ENCODE data around the gene CLN6.
"Not testable (repeated sequence)": the region's sequence is repeated elsewhere in the genome, so short reads cannot be mapped to it uniquely, and the experiment has no call there.

CLN6 gene

GRCh38 chr15:68232449-68232848 lies 2.9 kb upstream of the CLN6 start:
- no peak overlapping the region for H3K27ac ChIP-seq (ENCODE audit: low read length)
- no peak overlapping the region for H3K9ac ChIP-seq (ENCODE audit: low read length in 2 of 2)
- H3K4me3 ChIP-seq (ENCODE audit: low read length in 2 of 2): no peak overlapping the region
- no peaks in the 10 kb centered on the region for H3K9me3 ChIP-seq (ENCODE audit: control insufficient read depth in 2 of 2, low read length in 2 of 2)
- no peaks in the 10 kb centered on the region for H3K27me3 ChIP-seq (ENCODE audit: control insufficient read depth in 1 of 2, insufficient read depth in 2 of 2, low read length in 2 of 2)
- peaks cover 22% of the 10 kb centered on the region for H3K4me1 ChIP-seq (ENCODE audit: control insufficient read depth, insufficient read depth, low read length)
- H3K36me3 ChIP-seq (ENCODE audit: control insufficient read depth in 2 of 2, insufficient read depth in 2 of 2, low read length in 2 of 2): no peaks in the 10 kb centered on the region

- H3K36me3 ChIP-seq (ENCODE audit: control insufficient read depth in 2 of 2, insufficient read depth in 2 of 2, low read length in 2 of 2): no peaks in the 10 kb centered on the region
- H3K27me3 ChIP-seq (ENCODE audit: control insufficient read depth in 1 of 2, insufficient read depth in 2 of 2, low read length in 2 of 2): no peaks in the 10 kb centered on the region
- no peak overlapping the region for H3K9ac ChIP-seq (ENCODE audit: low read length in 2 of 2)
- H3K9me3 ChIP-seq (ENCODE audit: control insufficient read depth in 2 of 2, low read length in 2 of 2): no peaks in the 10 kb centered on the region
- peaks cover 22% of the 10 kb centered on the region for H3K4me1 ChIP-seq (ENCODE audit: control insufficient read depth, insufficient read depth, low read length)
- no peak overlapping the region for H3K27ac ChIP-seq (ENCODE audit: low read length)
- H3K4me3 ChIP-seq (ENCODE audit: low read length in 2 of 2): no peak overlapping the region
Measured at GRCh38 chr15:68231102-68231818, 1.7 kb upstream of the CLN6 start.

- Histone ChIP-seq H3K4me1 (ENCODE audit: control insufficient read depth, insufficient read depth, low read length) (peaks cover 22% of the 10 kb centered on the region), H3K9ac (ENCODE audit: low read length in 2 of 2) (peak overlapping the region; percentile 42 to 55), H3K27me3 (ENCODE audit: control insufficient read depth in 1 of 2, insufficient read depth in 2 of 2, low read length in 2 of 2) (no peaks in the 10 kb centered on the region), H3K4me3 (ENCODE audit: low read length in 2 of 2) (peak overlapping the region; percentile 83 to 84), H3K9me3 (ENCODE audit: control insufficient read depth in 2 of 2, low read length in 2 of 2) (no peaks in the 10 kb centered on the region), H3K36me3 (ENCODE audit: control insufficient read depth in 2 of 2, insufficient read depth in 2 of 2, low read length in 2 of 2) (no peaks in the 10 kb centered on the region), H3K27ac (ENCODE audit: low read length) (peak overlapping the region; percentile 18)
Measured at GRCh38 chr15:68230157-68231100, 901 bp upstream of the CLN6 start.

- H3K36me3 ChIP-seq (ENCODE audit: control insufficient read depth in 2 of 2, insufficient read depth in 2 of 2, low read length in 2 of 2): no peaks in the 10 kb centered on the region
- peak overlapping the region; percentile 18 for H3K27ac ChIP-seq (ENCODE audit: low read length)
- peak overlapping the region; percentile 83 to 84 for H3K4me3 ChIP-seq (ENCODE audit: low read length in 2 of 2)
- no peaks in the 10 kb centered on the region for H3K9me3 ChIP-seq (ENCODE audit: control insufficient read depth in 2 of 2, low read length in 2 of 2)
- peaks cover 22% of the 10 kb centered on the region for H3K4me1 ChIP-seq (ENCODE audit: control insufficient read depth, insufficient read depth, low read length)
- peak overlapping the region; percentile 64 to 76 for H3K9ac ChIP-seq (ENCODE audit: low read length in 2 of 2)
- no peaks in the 10 kb centered on the region for H3K27me3 ChIP-seq (ENCODE audit: control insufficient read depth in 1 of 2, insufficient read depth in 2 of 2, low read length in 2 of 2)
Measured at GRCh38 chr15:68228971-68229385, 550 bp downstream of the CLN6 start.

- no peaks in the 10 kb centered on the region for H3K9me3 ChIP-seq (ENCODE audit: control insufficient read depth in 2 of 2, low read length in 2 of 2)
- no peaks in the 10 kb centered on the region for H3K27me3 ChIP-seq (ENCODE audit: control insufficient read depth in 1 of 2, insufficient read depth in 2 of 2, low read length in 2 of 2)
- no peak overlapping the region for H3K27ac ChIP-seq (ENCODE audit: low read length)
- H3K36me3 ChIP-seq (ENCODE audit: control insufficient read depth in 2 of 2, insufficient read depth in 2 of 2, low read length in 2 of 2): no peaks in the 10 kb centered on the region
- H3K4me1 ChIP-seq (ENCODE audit: control insufficient read depth, insufficient read depth, low read length): peaks cover 22% of the 10 kb centered on the region
- H3K4me3 ChIP-seq (ENCODE audit: low read length in 2 of 2): peak overlapping the region; percentile 83 to 84
- peak overlapping the region; percentile 64 to 76 for H3K9ac ChIP-seq (ENCODE audit: low read length in 2 of 2)
Measured at GRCh38 chr15:68228143-68228970, 1.2 kb downstream of the CLN6 start.

GRCh38 chr15:68227643-68228142 lies 1.8 kb downstream of the CLN6 start:
- Histone ChIP-seq H3K4me1 (ENCODE audit: control insufficient read depth, insufficient read depth, low read length) (peaks cover 22% of the 10 kb centered on the region), H3K36me3 (ENCODE audit: control insufficient read depth in 2 of 2, insufficient read depth in 2 of 2, low read length in 2 of 2) (no peaks in the 10 kb centered on the region), H3K9ac (ENCODE audit: low read length in 2 of 2) (no peak overlapping the region), H3K9me3 (ENCODE audit: control insufficient read depth in 2 of 2, low read length in 2 of 2) (no peaks in the 10 kb centered on the region), H3K27ac (ENCODE audit: low read length) (no peak overlapping the region), H3K27me3 (ENCODE audit: control insufficient read depth in 1 of 2, insufficient read depth in 2 of 2, low read length in 2 of 2) (no peaks in the 10 kb centered on the region), H3K4me3 (ENCODE audit: low read length in 2 of 2) (peak overlapping the region in 1 of 2 donors; percentile 84)

- H3K36me3 ChIP-seq (ENCODE audit: control insufficient read depth in 2 of 2, insufficient read depth in 2 of 2, low read length in 2 of 2); H3K4me3 ChIP-seq (ENCODE audit: low read length in 2 of 2); H3K9me3 ChIP-seq (ENCODE audit: control insufficient read depth in 2 of 2, low read length in 2 of 2); H3K27ac ChIP-seq (ENCODE audit: low read length); H3K9ac ChIP-seq (ENCODE audit: low read length in 2 of 2); H3K27me3 ChIP-seq (ENCODE audit: control insufficient read depth in 1 of 2, insufficient read depth in 2 of 2, low read length in 2 of 2): not testable (repeated sequence)
- peaks cover 20% of the 10 kb centered on the region for H3K4me1 ChIP-seq (ENCODE audit: control insufficient read depth, insufficient read depth, low read length)
Measured at GRCh38 chr15:68225442-68225841, 4.1 kb downstream of the CLN6 start.

GRCh38 chr15:68224546-68225250 lies 4.8 kb downstream of the CLN6 start:
- Histone ChIP-seq H3K27ac (ENCODE audit: low read length) (no peak overlapping the region), H3K4me3 (ENCODE audit: low read length in 2 of 2) (no peak overlapping the region), H3K4me1 (ENCODE audit: control insufficient read depth, insufficient read depth, low read length) (peaks cover 13% of the 10 kb centered on the region), H3K27me3 (ENCODE audit: control insufficient read depth in 1 of 2, insufficient read depth in 2 of 2, low read length in 2 of 2) (no peaks in the 10 kb centered on the region), H3K9me3 (ENCODE audit: control insufficient read depth in 2 of 2, low read length in 2 of 2) (no peaks in the 10 kb centered on the region), H3K36me3 (ENCODE audit: control insufficient read depth in 2 of 2, insufficient read depth in 2 of 2, low read length in 2 of 2) (no peaks in the 10 kb centered on the region), H3K9ac (ENCODE audit: low read length in 2 of 2) (no peak overlapping the region)

- Histone ChIP-seq H3K27me3 (ENCODE audit: control insufficient read depth in 1 of 2, insufficient read depth in 2 of 2, low read length in 2 of 2) (no peaks in the 10 kb centered on the region), H3K36me3 (ENCODE audit: control insufficient read depth in 2 of 2, insufficient read depth in 2 of 2, low read length in 2 of 2) (no peaks in the 10 kb centered on the region), H3K9me3 (ENCODE audit: control insufficient read depth in 2 of 2, low read length in 2 of 2) (no peaks in the 10 kb centered on the region), H3K4me3 (ENCODE audit: low read length in 2 of 2) (no peak overlapping the region), H3K4me1 (ENCODE audit: control insufficient read depth, insufficient read depth, low read length) (peaks cover 13% of the 10 kb centered on the region), H3K27ac (ENCODE audit: low read length) (no peak overlapping the region), H3K9ac (ENCODE audit: low read length in 2 of 2) (no peak overlapping the region)
Measured at GRCh38 chr15:68224108-68224507, 5.4 kb downstream of the CLN6 start.

GRCh38 chr15:68223171-68223570 lies 6.4 kb downstream of the CLN6 start:
- Histone ChIP-seq H3K4me3 (ENCODE audit: low read length in 2 of 2) (no peak overlapping the region), H3K9me3 (ENCODE audit: control insufficient read depth in 2 of 2, low read length in 2 of 2) (no peaks in the 10 kb centered on the region), H3K27ac (ENCODE audit: low read length) (no peak overlapping the region), H3K9ac (ENCODE audit: low read length in 2 of 2) (no peak overlapping the region), H3K36me3 (ENCODE audit: control insufficient read depth in 2 of 2, insufficient read depth in 2 of 2, low read length in 2 of 2) (peaks cover 0 to 2% of the 10 kb centered on the region in 2 donors), H3K27me3 (ENCODE audit: control insufficient read depth in 1 of 2, insufficient read depth in 2 of 2, low read length in 2 of 2) (no peaks in the 10 kb centered on the region), H3K4me1 (ENCODE audit: control insufficient read depth, insufficient read depth, low read length) (peaks cover 8% of the 10 kb centered on the region)
